ENCODE results near the gene CECR2. TPM values are rescaled to one million over a fixed set of nuclear protein-coding genes. Genes with fewer than 3 reads are reported as not detected.

The CECR2 gene
- total and polyA plus RNA-seq, 2 donors from 2014 or later, result 0.58 to 3.4 TPM

DNA sequence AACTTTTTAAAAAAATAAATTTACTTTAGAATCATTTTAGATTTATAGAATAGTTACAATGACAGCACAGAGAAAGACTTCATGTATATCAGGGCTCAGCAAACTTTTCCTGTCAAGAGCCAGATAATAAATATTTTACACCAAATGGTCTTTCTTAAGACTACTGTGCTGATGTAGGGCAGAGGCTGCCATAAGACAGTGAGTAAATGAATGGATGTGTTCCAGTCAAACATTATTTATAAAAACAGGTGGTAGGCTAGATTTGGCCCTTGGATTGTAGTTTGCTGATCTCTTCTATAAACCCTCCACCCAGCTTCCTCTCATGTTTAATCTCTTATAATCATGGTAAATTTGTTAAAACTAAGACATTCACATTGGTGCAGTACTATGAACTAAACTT is 33.0 kb downstream of the CECR2 start:
- Histone ChIP-seq H3K4me3 (ENCODE audit: low read length in 3 of 3) (no peak overlapping the region), H3K36me3 (ENCODE audit: control insufficient read depth in 2 of 3, insufficient read depth in 3 of 3, low read length in 3 of 3) (no peaks in the 10 kb centered on the region), H3K9me3 (ENCODE audit: control insufficient read depth in 2 of 3, insufficient read depth in 1 of 3, low read length in 3 of 3) (no peaks in the 10 kb centered on the region), H3K27me3 (ENCODE audit: control insufficient read depth, insufficient read depth, low read length) (no peaks in the 10 kb centered on the region), H3K4me1 (ENCODE audit: control insufficient read depth in 2 of 3, insufficient read depth in 2 of 3, low read depth in 1 of 3, low read length in 3 of 3) (no peaks in the 10 kb centered on the region), H3K9ac (ENCODE audit: low read length in 3 of 3) (no peak overlapping the region), H3K27ac (ENCODE audit: low read depth in 2 of 2, low read length in 2 of 2) (no peak overlapping the region)
- FAIRE-seq (no peak), DNase-seq (no peak)
- TF ChIP-seq, protein P1, sequence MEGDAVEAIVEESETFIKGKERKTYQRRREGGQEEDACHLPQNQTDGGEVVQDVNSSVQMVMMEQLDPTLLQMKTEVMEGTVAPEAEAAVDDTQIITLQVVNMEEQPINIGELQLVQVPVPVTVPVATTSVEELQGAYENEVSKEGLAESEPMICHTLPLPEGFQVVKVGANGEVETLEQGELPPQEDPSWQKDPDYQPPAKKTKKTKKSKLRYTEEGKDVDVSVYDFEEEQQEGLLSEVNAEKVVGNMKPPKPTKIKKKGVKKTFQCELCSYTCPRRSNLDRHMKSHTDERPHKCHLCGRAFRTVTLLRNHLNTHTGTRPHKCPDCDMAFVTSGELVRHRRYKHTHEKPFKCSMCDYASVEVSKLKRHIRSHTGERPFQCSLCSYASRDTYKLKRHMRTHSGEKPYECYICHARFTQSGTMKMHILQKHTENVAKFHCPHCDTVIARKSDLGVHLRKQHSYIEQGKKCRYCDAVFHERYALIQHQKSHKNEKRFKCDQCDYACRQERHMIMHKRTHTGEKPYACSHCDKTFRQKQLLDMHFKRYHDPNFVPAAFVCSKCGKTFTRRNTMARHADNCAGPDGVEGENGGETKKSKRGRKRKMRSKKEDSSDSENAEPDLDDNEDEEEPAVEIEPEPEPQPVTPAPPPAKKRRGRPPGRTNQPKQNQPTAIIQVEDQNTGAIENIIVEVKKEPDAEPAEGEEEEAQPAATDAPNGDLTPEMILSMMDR (IDR thresholded peaks at IDR 0.05; ENCODE audit: borderline replicate concordance, extremely low read depth, insufficient read depth), result no peak
- intact Hi-C loops (cut with DNase I), result no loop called here

- TF ChIP-seq, protein P1 (IDR thresholded peaks at IDR 0.05; ENCODE audit: borderline replicate concordance, extremely low read depth, insufficient read depth), result no peak
- Histone ChIP-seq H3K27ac (ENCODE audit: low read depth in 2 of 2, low read length in 2 of 2) (no peak overlapping the region), H3K9me3 (ENCODE audit: control insufficient read depth in 2 of 3, insufficient read depth in 1 of 3, low read length in 3 of 3) (no peaks in the 10 kb centered on the region), H3K4me1 (ENCODE audit: control insufficient read depth in 2 of 3, insufficient read depth in 2 of 3, low read depth in 1 of 3, low read length in 3 of 3) (no peaks in the 10 kb centered on the region), H3K4me3 (ENCODE audit: low read length in 3 of 3) (no peak overlapping the region), H3K9ac (ENCODE audit: low read length in 3 of 3) (no peak overlapping the region), H3K36me3 (ENCODE audit: control insufficient read depth in 2 of 3, insufficient read depth in 3 of 3, low read length in 3 of 3) (no peaks in the 10 kb centered on the region), H3K27me3 (ENCODE audit: control insufficient read depth, insufficient read depth, low read length) (no peaks in the 10 kb centered on the region)
- FAIRE-seq (no peak), DNase-seq (no peak)
- intact Hi-C loops (cut with DNase I), result no loop called here
Observed at GRCh38 chr22:17403906-17404305, 34.6 kb downstream of the CECR2 start.

GRCh38 chr22:17407643-17408042 is 38.4 kb downstream of the CECR2 start:
- Histone ChIP-seq H3K4me3 (ENCODE audit: low read length in 3 of 3) (no peak overlapping the region), H3K36me3 (ENCODE audit: control insufficient read depth in 2 of 3, insufficient read depth in 3 of 3, low read length in 3 of 3) (no peaks in the 10 kb centered on the region), H3K9ac (ENCODE audit: low read length in 3 of 3) (no peak overlapping the region), H3K27me3 (ENCODE audit: control insufficient read depth, insufficient read depth, low read length) (no peaks in the 10 kb centered on the region), H3K9me3 (ENCODE audit: control insufficient read depth in 2 of 3, insufficient read depth in 1 of 3, low read length in 3 of 3) (no peaks in the 10 kb centered on the region), H3K4me1 (ENCODE audit: control insufficient read depth in 2 of 3, insufficient read depth in 2 of 3, low read depth in 1 of 3, low read length in 3 of 3) (no peaks in the 10 kb centered on the region), H3K27ac (ENCODE audit: low read depth in 2 of 2, low read length in 2 of 2) (no peak overlapping the region)
- DNase-seq (no peak), FAIRE-seq (no peak)
- TF ChIP-seq, protein P1 (IDR thresholded peaks at IDR 0.05; ENCODE audit: borderline replicate concordance, extremely low read depth, insufficient read depth), result no peak
- intact Hi-C loops (cut with DNase I), result no loop called here

- H3K27me3 ChIP-seq (ENCODE audit: control insufficient read depth, insufficient read depth, low read length), result no peaks in the 10 kb centered on the region
- no peaks in the 10 kb centered on the region for H3K36me3 ChIP-seq (ENCODE audit: control insufficient read depth in 2 of 3, insufficient read depth in 3 of 3, low read length in 3 of 3)
- intact Hi-C loops (cut with DNase I), result no loop called here
- FAIRE-seq (no peak), DNase-seq (no peak)
- no peaks in the 10 kb centered on the region for H3K4me1 ChIP-seq (ENCODE audit: control insufficient read depth in 2 of 3, insufficient read depth in 2 of 3, low read depth in 1 of 3, low read length in 3 of 3)
- H3K27ac ChIP-seq (ENCODE audit: low read depth in 2 of 2, low read length in 2 of 2), result no peak overlapping the region
- TF ChIP-seq, protein P1 (IDR thresholded peaks at IDR 0.05; ENCODE audit: borderline replicate concordance, extremely low read depth, insufficient read depth), result no peak
- no peak overlapping the region for H3K4me3 ChIP-seq (ENCODE audit: low read length in 3 of 3)
- no peaks in the 10 kb centered on the region for H3K9me3 ChIP-seq (ENCODE audit: control insufficient read depth in 2 of 3, insufficient read depth in 1 of 3, low read length in 3 of 3)
- no peak overlapping the region for H3K9ac ChIP-seq (ENCODE audit: low read length in 3 of 3)
Observed at GRCh38 chr22:17410576-17410975, 41.3 kb downstream of the CECR2 start.
